NCI-H1092 (cell line): ENCODE results near the gene OR52E4.

Experiments used
- DNase-seq: peaks from one replicate; lab custom pipeline; 2025; lab: John Stamatoyannopoulos, UW

The OR52E4 gene

DNA sequence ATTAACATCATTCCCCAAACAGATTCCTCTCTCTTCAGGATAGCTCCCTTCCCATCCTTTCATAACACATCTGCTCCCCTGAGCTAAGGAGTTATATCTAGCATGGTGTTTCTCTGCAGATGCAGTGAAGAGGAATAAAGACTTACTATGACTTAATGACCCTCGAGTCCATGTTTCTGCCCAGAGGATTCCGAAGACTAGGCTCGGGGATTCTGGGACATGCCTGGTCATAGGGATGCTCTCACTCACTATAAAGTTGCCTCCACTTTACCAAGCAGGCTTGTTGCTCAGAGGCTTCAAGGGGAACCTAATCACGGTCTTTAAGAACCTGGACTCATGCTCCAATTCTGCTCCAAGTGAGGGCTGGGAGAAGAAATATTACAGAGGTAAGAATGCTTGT is at the start of gene OR52E4:
TSS of gene OR52E4 (plus strand) at position 301 of the 400 bp plus-strand sequence. CDS start 3,664 bp downstream, outside the sequence.
- no peak for DNase-seq

DNA sequence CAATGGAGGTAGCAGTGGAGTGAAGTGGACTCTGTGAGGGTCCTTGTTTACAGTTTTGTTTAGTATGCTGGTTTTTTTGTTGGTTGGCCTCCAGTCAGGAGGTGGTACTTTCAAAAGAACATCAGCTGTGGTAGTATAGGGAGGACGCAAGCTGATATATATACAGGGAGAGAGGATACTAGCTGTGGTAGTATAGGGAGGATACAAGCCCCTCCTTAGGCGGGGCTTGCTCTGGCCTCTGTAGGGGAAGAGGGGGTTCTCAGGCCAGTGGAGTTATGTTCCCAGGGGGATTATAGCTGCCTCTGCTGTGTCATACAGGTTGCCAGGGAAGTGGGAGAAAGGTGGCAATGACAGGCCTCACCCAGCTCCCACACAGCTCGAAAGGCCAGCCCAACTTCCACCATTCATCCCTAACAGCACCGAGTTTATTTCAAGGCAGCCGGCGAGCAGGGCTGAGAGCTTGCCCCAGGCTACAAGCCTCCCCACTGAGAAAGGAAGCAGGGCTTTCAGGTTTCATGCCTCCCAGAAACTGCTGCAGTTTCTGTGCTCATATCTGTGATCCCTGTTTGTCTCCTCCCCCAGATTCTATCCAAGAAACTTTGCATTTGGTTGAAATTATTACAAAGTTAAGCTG is 49.1 kb upstream of the OR52E4 start:
- DNase-seq = no peak

DNA sequence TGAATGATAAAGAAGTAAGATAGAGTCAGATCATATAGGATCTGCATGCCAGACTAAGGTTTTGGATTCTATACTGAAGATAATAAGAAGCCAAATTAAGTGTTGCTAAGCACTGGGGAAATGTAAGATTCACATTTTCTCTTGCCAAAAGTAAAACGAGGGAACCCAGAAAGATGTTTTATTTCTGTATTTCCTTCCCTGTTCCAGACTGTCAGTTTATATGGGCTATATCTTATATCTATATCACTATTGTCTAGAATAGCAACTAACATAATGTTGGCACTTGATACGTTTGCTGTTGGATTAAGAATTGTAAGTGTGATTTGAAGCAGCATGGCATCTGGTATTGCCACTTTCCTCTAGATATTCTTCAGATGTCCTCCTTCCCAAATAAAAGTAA is 47.0 kb upstream of the OR52E4 start:
- DNase-seq = no peak

DNA sequence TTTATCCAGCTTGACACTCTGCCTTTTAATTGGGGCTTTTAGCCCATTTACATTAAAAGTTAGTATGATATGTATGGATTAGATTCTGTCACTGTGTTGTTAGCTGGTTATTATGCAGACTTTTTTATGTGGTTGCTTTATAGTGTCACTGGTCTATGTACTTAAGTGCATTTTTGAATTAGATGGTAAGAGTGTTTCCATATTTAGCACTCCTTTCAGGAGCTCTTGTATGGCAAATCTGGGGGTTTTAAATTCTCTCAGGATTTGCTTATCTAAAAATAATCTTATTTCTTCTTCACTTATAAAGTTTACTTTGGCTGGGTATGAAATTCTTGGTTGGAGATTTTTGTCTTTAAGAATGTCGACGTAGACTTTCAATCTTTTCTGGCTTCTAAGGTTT is 42.7 kb upstream of the OR52E4 start:
- no peak for DNase-seq

DNA sequence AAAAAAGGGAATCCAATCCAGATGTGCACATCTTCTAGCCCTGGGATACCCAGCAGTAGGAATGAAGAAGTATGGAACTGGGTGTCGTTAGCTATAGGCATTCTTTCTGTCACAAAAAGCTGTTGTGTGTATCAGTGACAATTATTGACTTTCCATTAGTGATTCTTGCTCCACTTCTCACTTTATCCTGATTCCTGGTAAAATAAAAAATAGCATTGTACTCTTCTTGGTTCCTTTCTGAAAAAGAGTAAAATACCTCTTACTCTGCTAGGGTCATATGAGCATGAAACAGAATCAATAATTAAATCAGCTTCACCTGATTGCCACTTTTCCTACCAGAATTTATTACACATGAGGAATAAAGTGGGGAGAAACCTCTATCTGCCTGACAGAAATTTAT is 38.6 kb upstream of the OR52E4 start, which contains the start of gene OR52E6:
TSS of gene OR52E6 (minus strand) at position 101 of the 400 bp plus-strand sequence. CDS start at position 101, 0 bp downstream.
- DNase-seq = no peak

DNA sequence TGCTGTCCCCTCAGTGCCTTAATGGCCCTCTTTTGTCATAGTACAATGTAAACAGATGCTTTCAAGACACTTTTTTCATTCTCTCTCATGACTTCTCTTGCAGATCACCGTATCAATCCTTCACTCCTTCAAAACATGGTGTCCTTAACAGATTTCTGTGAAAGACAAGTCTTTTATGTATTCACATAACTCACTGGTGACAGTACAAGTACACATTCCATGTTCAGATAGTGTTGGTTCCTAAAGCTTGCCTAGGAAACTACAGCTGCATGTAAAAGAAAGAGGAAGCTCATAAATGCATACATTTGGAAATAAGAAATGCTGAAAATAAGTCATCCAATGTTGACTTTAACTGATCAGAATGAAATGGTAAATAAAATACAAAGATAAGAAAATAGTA is 33.7 kb upstream of the OR52E4 start:
- no peak for DNase-seq

DNA sequence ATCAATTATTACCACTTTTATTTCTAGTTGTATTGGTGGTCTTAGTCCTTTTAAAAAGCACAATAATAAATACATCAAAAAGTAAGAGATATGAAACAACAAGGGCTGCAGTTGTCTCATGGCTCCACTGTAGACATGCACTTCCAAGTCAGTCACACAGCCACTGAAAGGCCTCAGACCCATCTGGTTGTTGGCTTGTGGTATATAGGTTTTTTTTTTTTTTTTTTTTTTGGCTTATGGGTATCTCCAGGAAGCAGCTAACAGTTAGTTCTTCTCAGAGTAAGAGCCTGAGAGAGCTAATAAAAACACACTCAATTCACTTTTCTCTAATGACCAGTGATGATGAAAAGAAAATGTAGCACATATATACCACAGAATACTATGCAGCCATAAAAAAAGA is 32.7 kb upstream of the OR52E4 start:
- no peak for DNase-seq

DNA sequence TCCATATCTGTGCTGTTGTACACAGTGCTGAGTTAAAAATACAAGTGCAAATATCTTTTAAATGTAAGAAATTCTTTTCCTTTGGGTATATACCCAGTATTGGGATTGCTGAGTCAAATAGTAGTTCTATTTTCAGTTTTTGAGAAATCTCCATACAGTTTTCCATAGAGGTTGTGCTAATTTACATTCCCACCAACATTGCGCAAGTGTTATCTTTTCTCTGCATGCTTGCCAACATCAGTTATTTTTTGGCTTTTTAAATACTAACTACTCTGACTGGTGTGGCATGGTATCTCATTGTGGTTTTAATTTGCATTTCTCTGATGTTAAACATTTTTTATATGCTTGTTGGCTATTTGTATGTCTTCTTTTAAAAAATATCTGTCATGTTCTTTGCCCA is 29.4 kb upstream of the OR52E4 start:
- no peak for DNase-seq

DNA sequence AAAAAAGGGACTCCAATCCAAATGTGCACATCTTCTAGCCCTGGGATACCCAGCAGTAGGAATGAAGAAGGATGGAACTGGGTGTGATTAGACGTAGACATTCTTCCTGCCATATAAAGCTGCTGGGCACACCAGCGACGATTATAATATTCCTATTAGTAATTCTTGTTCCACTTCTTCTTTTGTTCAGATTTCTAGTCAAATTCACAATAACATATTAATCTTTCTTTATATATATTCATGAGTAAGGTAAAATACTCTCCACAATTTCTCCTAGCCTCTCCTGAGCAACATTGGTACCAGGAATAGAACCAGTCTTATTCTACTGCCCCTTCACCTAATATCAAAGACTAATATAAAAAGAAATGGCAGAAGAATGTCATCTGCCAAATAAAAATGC is 22.8 kb upstream of the OR52E4 start, which contains the start of gene OR52E8:
TSS of gene OR52E8 (minus strand) at position 101 of the 400 bp plus-strand sequence. CDS start at position 101, 0 bp downstream.
- no peak for DNase-seq

DNA sequence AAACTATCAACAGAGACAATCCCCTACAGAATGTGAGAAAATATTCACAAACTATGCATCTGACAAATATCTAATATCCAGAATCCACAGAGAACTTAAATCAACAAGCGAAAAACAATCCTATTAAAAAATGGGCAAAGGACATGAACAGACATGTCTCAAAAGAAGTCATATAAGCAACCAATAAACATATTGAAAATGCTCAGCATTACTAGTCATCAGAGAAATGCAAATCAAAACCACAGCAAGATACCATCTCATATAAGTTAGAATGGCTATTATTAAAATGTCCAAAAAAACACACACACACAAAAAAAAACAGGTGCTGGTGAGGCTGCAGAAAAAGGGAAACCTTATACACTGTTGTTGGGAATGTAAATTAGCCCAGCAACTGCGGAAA is 14.6 kb upstream of the OR52E4 start:
- no peak for DNase-seq

DNA sequence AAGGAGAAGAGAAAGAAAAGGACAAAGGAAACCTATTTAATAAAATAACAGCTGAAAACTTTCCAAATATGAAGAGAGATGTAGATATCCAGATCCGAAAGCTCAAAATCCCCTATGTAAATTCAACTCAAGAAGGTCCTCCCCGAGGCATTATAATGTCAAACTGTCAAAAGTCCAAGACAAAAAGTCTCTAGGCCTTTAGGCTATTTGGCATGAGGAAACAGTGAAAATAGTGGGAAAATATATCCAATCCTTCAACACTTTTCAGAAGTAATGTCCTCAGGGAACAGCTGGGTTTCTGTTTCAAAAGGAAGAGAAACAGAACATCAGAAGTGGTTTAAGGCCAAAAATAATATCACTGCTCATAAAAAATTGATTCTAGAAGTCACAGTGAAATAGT is 1.9 kb upstream of the OR52E4 start:
- DNase-seq = no peak

DNA sequence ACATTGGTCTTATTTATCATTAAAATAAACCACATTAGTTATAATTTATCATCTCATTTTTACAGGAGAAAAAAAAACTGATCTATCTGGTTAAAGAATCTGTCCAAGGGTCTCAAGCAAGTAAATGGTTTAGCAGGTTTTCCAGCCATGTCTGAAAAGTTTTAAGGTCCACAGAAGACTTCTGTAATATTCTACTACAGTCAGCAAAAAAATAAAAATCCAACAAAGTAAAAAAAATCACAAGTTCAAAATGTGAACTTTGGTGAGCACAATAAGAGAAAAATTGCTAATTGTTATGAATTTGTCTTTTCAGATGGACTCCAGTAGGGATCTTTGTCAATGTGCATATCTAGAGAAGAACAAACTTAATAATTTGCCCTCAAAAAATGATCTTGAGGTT is 1.3 kb downstream of the OR52E4 start:
- DNase-seq = no peak

DNA sequence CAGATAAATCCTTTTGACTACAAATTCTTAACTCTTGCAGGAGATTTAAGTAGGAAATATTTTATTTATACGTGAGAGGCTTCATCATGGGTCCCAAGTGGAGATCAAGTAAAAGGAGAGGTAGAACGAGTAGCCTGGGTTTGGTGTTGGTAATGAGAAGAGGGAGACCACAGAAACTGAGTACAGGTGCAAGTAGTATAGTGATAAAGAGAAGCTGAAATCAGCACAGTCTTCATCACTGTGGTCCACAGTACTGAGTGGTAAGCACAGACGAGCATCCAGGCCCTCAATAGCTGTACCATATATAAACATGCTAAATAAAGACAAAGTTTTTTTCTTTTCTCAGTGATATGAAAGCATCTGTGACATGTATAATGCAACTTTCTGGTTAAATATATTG is 6.7 kb downstream of the OR52E4 start:
- DNase-seq = no peak

DNA sequence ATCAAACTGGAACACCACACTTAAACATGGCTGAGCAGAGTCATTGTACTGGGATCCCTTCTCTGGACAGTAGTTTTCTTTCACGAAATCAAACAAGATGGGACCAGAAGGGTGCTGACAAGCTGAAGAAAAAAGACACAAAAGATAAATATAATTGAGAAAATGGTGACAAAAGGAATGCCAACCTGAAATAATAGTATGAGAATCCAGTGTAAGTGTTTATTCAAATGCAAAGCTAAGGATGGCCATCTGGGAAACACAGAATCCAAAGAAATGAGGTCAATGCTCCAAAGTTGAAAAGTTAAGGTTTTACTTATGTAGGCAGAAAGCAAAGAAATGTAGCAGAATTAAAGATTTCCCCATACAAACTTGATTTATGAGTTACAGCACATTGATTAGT is 7.2 kb downstream of the OR52E4 start:
- DNase-seq = no peak

DNA sequence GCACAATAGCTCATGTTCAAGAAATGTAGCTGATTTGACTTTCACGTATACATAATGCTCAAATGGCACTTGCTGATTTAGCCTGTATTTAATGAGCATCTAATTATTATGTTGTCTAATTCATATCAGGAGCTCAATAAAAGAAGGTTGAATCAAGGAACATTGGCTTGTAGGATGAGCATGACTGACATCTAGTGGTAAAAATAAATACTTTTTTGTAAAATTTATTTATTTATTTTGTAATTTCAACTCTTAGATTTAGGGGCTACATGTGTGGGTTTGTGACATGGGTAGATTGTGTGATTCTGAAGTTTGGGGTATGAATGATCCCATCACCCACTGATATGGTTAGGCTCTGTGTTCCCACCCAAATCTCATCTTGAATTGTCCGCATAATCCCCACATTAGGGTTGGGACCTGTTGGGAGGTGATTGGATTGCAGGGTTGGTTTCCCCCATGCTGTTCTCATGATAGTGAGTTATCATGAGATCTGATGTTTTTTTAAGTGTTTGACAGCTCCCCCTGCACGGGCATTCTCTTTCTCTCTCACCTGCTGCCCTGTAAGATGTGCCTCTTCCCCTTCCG is 10.9 kb downstream of the OR52E4 start:
- DNase-seq = no peak

DNA sequence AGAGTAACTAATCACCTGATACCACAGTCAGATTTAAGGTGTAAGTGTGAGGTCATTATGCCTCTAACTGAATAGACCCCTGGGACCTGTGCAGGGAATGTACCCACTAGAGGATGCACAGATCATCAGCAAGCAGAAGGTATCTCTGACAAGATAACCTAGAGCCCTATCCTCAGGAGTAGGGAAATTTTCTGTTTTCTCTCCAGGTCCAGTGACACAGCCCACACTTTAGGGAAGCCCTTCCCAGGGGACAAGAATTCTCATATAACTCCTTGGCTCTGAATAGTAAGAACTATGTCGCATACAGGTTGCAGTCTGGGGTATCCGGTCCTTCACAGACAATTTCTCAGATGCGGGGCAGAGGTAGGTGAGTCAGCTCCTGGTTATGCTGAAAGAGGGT is 12.5 kb downstream of the OR52E4 start, which contains the start of gene OR52E5:
TSS of gene OR52E5 (plus strand) at position 301 of the 400 bp plus-strand sequence. CDS start 7,569 bp downstream, outside the sequence.
- no peak for DNase-seq

DNA sequence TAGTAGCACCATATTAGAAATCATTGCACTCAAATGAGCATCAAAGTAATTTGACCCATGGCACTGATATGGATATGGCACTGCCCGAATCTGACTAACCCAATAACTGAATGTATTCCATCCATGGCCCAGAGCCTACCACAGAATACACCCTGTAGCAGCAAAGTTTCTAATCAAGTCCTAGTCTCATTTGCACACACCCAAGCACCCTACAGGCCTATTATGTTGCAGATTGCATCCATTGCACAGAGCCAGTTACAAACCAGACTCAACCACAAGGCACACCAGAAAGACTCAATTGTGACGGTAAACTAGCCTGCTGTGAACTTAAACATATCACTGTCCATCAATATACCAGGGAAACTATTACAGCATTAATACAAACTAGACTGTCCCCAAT is 19.1 kb downstream of the OR52E4 start:
- no peak for DNase-seq

DNA sequence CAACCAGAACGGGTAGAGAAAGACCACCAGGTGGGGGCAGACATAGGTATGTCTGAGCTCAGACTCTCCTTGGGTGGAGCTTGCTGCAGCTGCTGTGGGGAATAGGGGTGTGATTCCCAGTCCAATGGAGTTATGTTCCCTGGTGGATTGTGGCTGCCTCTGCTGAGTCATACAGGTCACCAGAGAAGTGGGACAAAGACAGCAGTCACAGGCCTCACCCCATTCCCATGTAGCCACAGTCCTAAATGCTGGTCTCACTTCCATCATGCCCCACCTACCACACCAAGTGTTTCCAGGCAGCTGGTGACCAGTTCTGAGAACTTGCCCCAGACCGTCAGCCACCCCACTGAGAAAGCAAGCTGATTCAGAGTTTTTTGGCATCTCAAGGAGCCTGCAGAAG is 30.1 kb downstream of the OR52E4 start:
- DNase-seq = no peak

DNA sequence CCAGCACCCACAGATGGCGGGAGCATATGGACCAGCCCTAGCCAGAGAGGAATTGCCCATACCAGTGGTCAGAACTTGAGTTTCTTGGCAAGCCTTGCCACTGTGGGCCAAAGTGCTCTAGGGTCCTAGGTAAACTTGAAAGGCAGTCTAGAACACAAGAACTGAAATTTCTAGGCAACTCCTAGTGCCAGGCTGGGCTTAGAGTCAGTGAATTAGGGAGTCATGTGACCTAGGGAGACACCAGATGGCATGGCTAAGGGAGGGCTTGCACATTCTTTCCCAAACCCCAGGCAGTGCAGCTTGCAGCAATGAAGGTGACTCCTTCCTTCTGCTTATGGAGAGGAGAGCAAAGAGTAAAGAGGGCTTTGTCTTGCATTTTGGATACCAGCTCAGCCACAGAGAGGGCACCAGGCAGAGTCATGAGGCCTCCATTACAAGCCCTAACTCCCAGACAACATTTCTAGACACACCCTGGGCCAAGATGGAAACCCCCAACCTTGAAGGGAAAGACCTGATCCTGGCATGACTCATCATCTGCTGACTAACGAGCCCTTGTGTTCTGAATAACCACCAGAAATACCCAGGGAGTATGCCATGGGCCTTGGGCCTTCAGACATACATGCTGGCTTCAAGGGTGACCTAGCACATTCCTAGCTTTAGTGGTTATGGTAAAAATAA is 42.5 kb downstream of the OR52E4 start:
- no peak for DNase-seq

DNA sequence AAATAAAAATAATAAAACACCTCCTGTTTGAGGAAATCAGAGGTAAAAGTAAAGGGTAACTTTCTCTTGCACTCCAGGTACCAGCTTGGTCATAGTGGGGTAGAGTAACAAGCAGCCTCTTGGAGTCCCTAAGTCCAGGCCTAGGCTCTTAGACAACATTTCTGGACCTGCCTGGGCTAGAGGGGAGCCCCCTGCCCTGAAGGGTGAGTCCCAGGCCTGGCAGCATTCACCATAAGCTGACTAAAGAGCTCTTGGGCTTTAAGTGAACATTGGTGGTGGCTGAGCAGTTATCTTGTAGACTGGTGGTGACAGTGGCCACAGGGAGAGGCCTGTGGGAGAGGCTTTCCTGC is 43.0 kb downstream of the OR52E4 start:
- DNase-seq = no peak

DNA sequence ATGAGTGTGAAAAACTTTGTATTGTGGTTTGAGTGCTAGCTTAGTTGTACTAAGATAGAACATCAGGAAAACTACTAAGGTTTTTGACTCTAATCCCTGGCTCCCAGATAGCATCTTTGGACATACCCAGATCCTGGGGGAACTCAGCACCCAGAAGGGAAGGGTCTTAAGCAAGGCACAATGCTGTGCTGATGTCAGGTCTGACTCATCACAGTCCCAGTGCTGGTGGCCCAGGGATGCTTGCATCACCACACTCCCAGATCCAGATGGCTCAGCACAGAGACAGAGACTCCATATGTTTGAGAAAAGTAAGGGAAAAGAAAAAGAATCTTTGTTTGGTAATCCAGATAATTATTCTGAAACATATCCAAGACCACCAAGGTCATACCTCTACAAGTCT is 43.4 kb downstream of the OR52E4 start:
- no peak for DNase-seq

DNA sequence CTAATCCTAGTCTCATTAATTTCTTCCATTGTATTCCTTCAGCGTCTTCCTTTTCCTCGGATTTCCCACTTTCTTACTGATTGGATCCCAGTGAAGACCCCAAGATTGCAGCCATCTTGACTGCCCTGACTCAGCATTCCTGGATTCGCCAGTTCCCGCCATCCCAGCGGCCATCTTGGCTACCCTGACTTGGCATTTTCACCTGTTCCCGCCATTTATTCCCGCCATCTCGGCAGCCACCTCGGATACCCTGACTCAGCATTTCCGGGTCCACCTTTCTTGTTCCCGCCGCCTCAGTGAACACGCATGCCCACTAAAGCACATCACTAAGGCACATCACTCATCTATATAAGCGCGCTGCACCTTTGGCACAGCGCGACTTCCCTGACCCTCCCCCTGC is 47.8 kb downstream of the OR52E4 start:
- no peak for DNase-seq

DNA sequence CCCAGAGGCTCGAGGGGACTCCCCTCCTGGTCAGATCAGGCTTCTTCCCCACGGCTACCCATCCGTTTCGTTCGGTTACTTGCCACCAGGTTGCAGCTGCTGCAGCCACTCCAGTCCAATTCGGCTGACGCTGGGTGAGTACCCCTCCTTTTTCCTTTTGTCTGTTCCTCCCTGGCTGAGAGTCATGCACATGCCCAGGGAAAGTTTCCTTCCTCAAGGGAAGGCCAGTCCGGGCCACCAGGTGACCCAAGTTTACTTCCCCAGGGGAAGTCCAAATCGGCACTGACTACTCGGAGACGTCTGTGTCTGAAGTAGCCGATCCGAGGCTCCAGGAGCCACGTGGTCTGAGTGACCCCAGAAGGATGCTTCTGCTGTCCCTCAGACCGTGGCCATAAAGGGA is 48.4 kb downstream of the OR52E4 start:
- no peak for DNase-seq
